ENCODE results near the gene FAM98C.

FAM98C gene

DNA sequence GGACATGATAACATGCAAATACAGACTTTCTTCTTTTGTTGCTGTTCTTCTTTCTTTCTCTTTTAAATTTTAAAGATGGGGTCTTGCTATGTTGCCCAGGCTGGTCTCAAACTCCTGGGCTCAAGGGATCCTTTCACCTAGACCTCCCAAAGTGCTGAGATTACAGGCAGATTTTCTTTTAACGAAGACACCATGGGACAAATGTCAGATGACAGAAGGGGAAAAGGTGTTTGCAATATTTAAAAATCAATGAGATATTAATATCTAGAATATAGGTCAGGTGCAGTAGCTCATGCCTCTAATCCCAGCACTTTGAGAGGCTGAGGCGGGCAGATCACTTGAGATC lies 26.9 kb downstream of the FAM98C start:
- no peak for DNase-seq

DNA sequence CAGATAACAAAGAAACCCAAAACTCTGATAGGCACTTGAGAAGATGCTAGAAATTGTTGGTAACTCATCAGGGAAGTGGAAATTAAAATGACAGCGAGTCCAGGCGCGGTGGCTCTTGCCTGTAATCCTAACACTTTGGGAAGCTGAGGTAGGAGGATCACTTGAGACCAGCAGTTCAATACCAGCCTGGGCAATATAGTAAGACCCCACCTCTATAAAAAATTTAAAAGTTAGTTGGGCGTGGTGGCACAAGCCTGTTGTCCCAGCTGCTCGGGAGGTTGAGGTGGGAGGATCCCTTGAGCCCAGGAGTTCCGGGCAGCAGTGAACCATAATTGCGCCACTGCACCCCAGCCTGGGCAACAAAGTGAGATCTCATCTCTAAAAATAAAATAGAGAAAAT lies 28.0 kb downstream of the FAM98C start:
- no peak for DNase-seq

DNA sequence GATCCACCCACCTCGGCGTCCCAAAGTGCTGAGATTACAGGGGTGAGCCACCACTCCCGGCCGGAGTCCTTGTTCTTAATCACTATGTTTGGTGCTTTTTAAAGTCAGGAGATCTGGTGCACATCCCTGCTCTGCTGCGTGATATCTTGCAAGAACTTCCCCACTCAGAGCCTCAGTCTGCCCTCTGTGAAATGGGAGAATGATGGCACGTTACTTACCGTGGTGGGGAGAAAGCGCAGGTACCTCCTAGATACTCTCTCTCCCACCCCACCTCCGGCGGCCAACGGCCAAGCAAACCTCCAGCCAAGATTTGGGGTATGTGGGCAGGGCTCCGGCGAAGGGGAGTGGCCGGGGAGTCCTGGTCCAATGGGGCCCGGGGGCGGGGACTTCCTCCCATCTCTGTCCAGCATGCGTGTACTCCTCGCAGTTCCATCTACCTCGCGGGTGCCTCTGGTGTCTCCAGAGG lies 30.4 kb downstream of the FAM98C start, which contains the start of gene RYR1:
TSS of gene RYR1 (plus strand) at position 424 of the 466 bp plus-strand sequence. CDS start 139 bp downstream, outside the sequence.
- DNase-seq: peak; percentile 40 to 57

GRCh38 chr19:38434549-38435051 lies 31.7 kb downstream of the FAM98C start:
- no peak for DNase-seq

DNA sequence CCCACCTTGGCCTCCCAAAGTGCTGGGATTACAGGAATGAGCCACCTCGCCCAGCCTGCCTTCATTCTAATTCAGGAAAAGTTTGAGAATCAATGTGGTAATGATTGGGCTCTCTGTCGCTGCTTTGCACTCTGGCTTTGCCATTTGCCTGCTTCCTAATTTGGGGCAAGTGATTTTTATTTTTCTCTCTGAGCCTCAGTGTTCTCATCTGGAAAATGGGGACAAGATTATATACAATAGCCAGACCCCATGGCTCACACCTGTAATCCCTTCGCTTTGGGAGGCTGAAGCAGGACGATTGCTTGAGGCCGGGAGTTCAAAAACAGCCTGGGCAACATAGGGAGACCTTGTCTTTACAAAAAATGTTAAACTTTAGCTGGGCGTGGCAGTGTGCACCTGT lies 34.4 kb downstream of the FAM98C start:
- no peak for DNase-seq

- DNase-seq: no peak
Measured at GRCh38 chr19:38437917-38438316, 35.0 kb downstream of the FAM98C start.

DNA sequence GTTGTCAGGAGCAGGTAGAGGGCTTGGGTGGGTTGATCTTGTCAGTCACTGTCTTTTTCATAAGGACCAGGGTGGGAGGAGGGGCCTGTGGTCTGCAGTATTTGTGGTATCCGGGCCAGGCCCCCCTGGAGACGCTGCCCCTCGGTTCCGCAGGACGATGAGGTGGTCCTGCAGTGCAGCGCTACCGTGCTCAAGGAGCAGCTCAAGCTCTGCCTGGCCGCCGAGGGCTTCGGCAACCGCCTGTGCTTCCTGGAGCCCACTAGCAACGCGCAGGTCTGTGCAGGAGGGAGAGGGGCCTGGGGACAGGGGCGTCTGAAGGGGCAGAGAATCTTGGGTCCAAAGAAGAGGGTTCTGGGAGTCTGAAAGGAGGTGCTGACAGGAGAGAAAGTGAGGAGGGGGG lies 37.7 kb downstream of the FAM98C start:
- DNase-seq: no peak

DNA sequence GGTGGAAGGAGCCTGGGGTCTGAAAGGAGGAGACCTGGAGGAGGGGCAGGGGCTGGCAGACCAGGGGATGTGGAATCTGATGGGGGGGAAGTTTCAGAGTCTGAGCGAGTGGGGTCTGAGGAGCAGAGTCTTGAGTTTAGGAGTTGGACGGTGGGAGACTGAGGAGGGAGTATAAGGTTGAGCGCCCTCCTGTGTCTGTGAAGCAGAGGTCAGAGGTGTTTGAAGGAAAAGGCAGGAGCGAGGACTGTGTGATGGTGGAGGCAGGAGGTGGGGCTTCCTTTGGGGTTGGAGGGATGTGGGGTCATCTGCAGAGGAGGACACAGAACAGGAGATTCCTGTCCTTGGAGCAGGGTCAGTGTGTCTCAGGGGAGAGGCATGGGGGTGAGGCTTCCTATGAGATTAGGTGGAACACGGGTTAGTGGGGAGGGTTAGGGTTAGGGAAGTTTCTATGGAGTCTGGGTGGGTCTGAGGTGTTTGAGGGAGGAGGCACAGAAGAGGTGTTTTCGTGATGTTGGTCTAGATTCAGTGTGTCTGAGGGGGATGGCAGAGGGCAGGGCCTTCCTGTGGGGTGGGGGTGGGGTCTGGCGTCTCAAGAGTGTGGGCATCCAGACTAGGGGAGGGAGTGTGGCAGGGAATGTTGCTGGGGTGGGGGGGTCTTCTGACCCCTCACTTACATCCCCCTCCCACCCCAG lies 38.9 kb downstream of the FAM98C start:
- no peak for DNase-seq

DNA sequence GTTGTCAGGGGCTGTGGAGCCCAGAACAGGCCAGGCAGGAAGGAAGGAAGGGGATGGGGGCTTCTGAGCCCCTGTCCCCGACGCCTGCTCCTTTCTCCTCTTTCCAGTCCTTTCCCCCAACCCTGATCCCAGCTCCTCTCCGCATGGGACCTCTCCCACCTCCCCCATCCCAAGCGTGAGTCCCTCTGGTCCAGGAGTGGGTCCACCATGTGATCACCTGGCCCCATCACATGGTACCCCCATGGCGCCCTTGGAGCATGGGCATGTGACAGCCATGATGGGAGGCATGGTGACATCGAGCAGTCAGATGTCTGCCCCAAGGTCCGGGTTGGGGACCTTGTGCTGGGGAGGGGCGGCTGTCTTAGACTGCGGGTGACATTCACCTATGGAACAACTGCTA lies 39.8 kb downstream of the FAM98C start:
- no peak for DNase-seq

GRCh38 chr19:38443458-38443999 lies 40.6 kb downstream of the FAM98C start:
- no peak for DNase-seq

- no peak for DNase-seq
Measured at GRCh38 chr19:38444026-38444425, 41.1 kb downstream of the FAM98C start.

DNA sequence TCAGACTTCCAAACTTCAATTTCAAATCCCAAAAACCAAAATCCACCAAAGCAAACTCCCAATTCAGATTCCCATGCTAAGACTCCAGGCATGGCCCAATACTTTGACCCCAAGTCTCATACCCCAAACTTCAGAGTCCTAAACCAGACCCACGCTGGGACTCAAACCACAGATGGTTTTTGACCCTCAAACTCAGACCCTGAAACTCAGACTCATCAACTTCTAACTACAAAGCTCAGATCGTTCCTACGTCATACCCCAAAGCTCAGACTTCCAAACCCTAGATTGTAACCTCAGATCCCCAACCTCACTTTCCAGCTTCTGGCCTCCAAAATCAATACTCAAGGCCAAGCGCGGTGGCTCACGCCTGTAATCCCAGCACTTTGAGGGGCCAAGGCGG lies 42.5 kb downstream of the FAM98C start:
- no peak for DNase-seq

- no peak for DNase-seq
Measured at GRCh38 chr19:38448225-38448624, 45.3 kb downstream of the FAM98C start.

- DNase-seq: no peak
Measured at GRCh38 chr19:38449518-38449917, 46.6 kb downstream of the FAM98C start.

DNA sequence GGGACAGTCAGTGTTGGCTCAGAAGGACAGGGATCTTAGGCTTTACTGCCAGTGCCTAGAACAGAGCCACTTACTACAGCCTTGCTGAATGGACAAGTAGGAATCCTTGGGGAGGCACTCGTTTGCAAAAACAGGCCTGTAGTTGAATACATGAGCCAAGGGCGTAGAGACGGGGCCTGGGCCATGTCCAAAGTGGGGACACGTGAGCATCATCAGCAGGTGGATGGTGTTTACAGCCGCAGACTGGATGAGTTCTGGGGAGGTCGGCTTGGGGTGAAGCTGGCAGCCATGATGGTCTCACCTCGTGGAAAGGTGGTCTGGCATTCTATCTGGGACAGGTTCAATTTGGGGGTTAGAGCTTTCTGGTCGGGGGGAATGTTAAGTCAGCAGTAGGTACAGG lies 48.1 kb downstream of the FAM98C start:
- no peak for DNase-seq

DNA sequence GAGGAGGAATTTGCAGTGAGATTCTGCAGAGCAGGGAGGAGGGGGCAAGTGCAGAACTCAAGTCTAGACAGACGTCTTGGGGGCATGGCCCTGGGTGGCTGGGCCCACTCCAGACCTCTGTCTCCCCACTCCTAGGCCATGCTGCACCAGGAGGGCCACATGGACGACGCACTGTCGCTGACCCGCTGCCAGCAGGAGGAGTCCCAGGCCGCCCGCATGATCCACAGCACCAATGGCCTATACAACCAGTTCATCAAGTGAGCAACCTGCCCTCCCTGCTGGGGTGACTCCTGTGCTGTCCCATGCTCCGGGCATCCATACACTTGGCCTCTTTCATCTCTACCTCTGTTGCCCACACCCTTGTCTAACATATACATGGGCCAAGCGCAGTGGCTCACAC lies 48.7 kb downstream of the FAM98C start:
- DNase-seq: no peak

DNA sequence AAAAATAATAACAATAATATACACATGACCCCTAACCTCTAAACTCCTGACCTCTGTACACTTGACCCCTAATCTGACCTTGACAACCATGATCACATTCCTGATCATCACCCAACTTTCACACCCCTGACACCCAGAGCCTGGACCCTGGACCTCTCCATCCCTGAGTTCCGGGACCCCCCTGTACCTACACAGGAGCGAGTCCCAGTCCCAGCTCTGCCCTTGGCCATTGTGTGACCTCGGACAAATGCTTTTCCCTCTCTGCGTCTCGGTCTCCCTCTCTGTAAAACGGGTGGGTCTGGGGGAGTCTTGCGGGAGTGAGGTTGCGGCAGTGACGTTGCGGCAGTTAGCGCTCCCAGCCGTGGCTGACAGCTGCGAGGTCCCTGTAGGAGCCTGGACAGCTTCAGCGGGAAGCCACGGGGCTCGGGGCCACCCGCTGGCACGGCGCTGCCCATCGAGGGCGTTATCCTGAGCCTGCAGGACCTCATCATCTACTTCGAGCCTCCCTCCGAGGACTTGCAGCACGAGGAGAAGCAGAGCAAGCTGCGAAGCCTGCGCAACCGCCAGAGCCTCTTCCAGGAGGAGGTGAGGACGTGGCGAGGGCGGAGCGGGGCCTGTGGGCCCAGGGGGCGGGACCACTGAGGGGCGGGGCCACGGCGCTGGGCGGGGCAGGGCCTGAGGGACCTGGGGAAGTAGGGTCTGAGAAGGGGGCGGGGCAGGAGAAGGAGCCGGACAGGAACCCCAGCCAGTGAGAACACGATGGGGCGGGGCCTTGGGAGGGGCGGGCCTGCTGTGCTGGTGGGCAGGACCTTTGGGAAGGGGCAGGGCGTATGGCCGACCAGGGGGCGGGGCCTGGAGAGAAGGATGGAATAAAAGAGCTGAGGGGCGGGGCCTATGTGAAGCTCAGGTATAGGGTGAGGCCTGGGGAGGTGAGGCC lies 49.8 kb downstream of the FAM98C start:
- peak in 1 of 2 donors; percentile 19 for DNase-seq

DNA sequence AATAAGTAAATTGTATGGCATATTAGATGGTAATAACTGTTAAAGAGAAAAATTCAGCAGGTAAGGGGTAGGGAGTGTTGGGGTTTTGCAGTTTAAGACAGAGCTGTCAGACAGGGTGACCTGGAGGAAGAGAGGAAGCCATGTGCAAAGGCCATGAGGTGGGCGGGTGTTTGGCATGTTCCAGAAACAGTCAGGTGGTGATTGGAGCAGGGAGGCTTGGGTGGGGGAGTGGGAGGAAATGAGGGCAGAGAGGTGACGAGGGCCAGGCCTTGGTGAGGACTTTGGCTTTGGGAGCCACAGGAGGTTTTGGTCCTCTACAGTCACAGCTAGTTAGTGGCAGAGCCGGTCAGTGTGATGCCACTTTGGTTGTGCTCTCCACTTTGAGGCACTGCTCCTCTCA lies 50.7 kb downstream of the FAM98C start:
- no peak for DNase-seq

- no peak for DNase-seq
Measured at GRCh38 chr19:38455031-38455430, 52.1 kb downstream of the FAM98C start.

DNA sequence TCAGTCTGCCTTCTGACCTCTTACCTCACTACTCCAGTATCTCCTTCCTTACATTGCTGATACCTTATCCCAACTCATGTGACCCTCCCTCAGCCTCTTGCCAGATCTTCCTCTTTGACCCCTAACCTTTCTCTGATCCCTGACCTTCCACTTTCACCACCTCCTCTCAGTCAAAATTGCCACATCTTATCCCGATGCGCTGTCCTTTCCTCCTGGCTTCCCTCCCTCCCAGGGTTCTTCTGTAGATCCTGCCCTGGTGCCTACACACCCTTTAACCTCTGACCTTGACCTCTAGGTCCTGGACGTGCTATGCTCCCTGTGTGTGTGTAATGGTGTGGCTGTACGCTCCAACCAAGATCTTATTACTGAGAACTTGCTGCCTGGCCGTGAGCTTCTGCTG lies 54.3 kb downstream of the FAM98C start:
- DNase-seq: no peak

GRCh38 chr19:38457690-38458405 lies 55.0 kb downstream of the FAM98C start:
- DNase-seq: no peak

Measured in CD4-positive, alpha-beta T cell treated with Interleukin-4 for 1 hour (primary cell).